Measurements from ENCODE around the gene NLGN2. TPM values are rescaled to one million over a fixed set of nuclear protein-coding genes. Genes with fewer than 3 reads are reported as not detected.

The NLGN2 gene
- total and polyA plus RNA-seq, 7 donors: 2.8 to 11.5 (median 6.5) TPM

- H3K9me3 ChIP-seq: no peaks in the 10 kb centered on the region
- no peak for DNase-seq
Measured at GRCh38 chr17:7403727-7403976, 4.0 kb upstream of the NLGN2 start.

GRCh38 chr17:7403977-7404736 lies 3.5 kb upstream of the NLGN2 start, which contains the start of gene TMEM256:
TSS of gene TMEM256 (minus strand) at chr17:7404097. CDS start at chr17:7404084, 13 bp downstream.
- ATAC-seq: peak; percentile 91 to 93 (median 92)
- H3K4me1 ChIP-seq: peaks cover 9% of the 10 kb centered on the region
- H3K36me3 ChIP-seq (ENCODE audit: insufficient read depth in 1 of 2, low read depth in 1 of 2): peaks cover 0 to 7% of the 10 kb centered on the region in 2 donors
- 0% methylated on average over 38 to 49 of the region's 49 CpGs for WGBS, 3 donors
- no peaks in the 10 kb centered on the region for H3K9me3 ChIP-seq
- H3K27ac ChIP-seq: peak within 1 kb of the TSS; percentile 75
- H3K4me3 ChIP-seq: peak within 1 kb of the TSS; percentile 73
- TF ChIP-seq, protein P1, sequence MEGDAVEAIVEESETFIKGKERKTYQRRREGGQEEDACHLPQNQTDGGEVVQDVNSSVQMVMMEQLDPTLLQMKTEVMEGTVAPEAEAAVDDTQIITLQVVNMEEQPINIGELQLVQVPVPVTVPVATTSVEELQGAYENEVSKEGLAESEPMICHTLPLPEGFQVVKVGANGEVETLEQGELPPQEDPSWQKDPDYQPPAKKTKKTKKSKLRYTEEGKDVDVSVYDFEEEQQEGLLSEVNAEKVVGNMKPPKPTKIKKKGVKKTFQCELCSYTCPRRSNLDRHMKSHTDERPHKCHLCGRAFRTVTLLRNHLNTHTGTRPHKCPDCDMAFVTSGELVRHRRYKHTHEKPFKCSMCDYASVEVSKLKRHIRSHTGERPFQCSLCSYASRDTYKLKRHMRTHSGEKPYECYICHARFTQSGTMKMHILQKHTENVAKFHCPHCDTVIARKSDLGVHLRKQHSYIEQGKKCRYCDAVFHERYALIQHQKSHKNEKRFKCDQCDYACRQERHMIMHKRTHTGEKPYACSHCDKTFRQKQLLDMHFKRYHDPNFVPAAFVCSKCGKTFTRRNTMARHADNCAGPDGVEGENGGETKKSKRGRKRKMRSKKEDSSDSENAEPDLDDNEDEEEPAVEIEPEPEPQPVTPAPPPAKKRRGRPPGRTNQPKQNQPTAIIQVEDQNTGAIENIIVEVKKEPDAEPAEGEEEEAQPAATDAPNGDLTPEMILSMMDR (IDR thresholded peaks at IDR 0.05): no peak
- intact Hi-C loops (cut with DNase I): loop anchor here (1.0 to 2.0 kb wide), 2 partner anchors 31 to 80 kb away; partner anchors contain the start of genes POLR2A (in 1 of the 2) and TMEM102 (in 1 of the 2)
- H3K27me3 ChIP-seq (ENCODE audit: insufficient read depth in 3 of 3, low read length in 2 of 3): no peaks in the 10 kb centered on the region
- DNase-seq: peak; percentile 98 to 99

More at GRCh38 chr17:7403727-7403976, 4.0 kb upstream of the NLGN2 start:
- Histone ChIP-seq H3K36me3 (ENCODE audit: insufficient read depth in 1 of 2, low read depth in 1 of 2) (peaks cover 0 to 7% of the 10 kb centered on the region in 2 donors), H3K27ac (peak overlapping the region; percentile 75), H3K4me1 (peaks cover 9% of the 10 kb centered on the region), H3K4me3 (peak overlapping the region; percentile 73), H3K27me3 (ENCODE audit: insufficient read depth in 3 of 3, low read length in 2 of 3) (no peaks in the 10 kb centered on the region)
- 0% methylated on average over 13 of the region's 13 CpGs for WGBS, 3 donors
- intact Hi-C loops (cut with DNase I): no loop called here
- peak; percentile 61 to 72 (median 62) for ATAC-seq
- TF ChIP-seq, protein P1 (IDR thresholded peaks at IDR 0.05): no peak

DNA sequence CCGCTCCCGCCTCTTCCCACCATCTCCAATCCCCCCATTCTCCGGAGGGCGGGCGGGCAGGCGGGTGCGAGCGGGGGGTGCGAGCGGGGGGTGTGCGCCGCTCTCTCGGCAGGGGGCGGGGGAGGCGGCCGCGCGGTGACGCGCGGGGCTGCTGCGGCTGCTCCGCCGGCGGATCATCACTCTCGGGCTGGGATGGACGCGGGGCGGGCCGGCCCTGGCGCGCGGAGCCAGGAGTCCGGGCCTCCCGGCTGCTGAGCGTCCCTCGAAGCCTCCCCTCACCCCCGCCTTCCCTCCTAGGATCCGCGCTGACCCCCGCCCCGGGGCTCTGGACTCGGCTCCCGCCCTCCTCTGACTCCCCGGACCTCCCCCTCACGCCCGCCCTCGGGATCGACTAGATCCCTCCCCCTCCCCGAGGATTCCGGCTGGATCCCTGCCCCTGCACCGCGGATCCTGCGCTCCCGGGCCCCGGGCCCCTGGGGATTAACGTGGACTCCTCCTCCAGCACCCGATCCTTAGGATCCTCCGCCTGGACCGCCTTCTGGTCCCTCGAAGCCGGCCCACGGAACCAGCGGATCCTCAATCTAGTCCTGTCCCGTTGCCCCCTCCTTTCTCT lies 2.8 kb upstream of the NLGN2 start:
- Histone ChIP-seq H3K27me3 (ENCODE audit: insufficient read depth in 3 of 3, low read length in 2 of 3) (no peaks in the 10 kb centered on the region), H3K36me3 (ENCODE audit: insufficient read depth in 1 of 2, low read depth in 1 of 2) (peaks cover 0 to 4% of the 10 kb centered on the region in 2 donors), H3K9me3 (no peaks in the 10 kb centered on the region), H3K4me1 (peaks cover 9% of the 10 kb centered on the region), H3K27ac (peak overlapping the region; percentile 75), H3K4me3 (peak overlapping the region; percentile 73)
- TF ChIP-seq, protein P1 (IDR thresholded peaks at IDR 0.05): no peak
- DNase-seq: peak; percentile 70 to 84
- 0 to 1% (median 0%) methylated on average over 40 to 63 of the region's 65 CpGs for WGBS, 3 donors
- intact Hi-C loops (cut with DNase I): loop anchor here (1.0 to 2.0 kb wide), 2 partner anchors 30 to 79 kb away; partner anchors contain the start of genes POLR2A (in 1 of the 2) and TMEM102 (in 1 of the 2)
- peak; percentile 49 to 72 (median 55) for ATAC-seq

DNA sequence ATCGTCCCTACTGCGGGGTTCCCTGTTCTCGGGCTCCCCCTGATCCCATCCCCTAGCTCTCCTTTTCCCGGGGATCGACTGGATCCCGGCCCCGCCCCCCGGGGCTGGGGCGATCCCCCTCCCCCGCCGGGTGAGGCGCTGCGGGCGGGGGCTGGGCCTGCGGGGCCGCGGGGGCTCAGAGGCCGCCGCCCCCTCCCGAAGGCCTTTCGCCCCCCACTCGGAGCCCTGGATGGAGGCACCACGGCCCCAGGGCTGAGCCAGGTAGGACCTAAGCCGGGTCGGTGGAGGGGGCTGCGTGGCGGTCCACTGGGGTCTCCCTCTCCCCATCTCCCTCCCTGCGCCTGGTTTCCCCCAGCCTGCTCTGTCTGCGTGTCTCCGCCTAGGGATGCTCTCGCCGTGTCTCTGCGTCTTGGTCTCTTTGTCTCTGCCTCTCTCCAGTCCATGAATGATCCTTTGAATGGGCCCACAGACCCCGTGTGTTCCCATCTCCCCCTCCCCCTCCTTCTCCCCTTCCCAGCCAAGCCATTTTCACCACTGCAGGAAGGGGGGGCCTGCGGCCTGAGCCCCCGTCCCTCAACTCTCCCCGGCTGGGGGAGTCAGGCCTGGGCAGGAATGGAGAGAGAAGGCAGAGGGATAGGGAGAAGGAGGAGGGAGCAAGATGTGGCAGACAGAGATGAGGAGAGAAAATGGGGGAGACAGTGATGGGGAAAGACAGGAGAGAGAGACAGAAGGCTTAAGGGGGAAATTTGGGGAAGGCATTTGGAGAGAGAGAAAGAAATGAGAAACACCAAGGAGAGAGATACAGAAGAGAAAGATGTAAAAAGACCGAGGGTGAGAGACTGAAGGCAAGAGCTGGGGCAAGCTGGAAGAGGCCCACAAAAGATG lies 2.1 kb upstream of the NLGN2 start:
- peak overlapping the region; percentile 73 for H3K4me3 ChIP-seq
- WGBS, 3 donors: 12 to 17% (median 16%) methylated on average over 32 to 38 of the region's 38 CpGs
- H3K9me3 ChIP-seq: no peaks in the 10 kb centered on the region
- ATAC-seq (no peak), DNase-seq (no peak)
- no peaks in the 10 kb centered on the region for H3K27me3 ChIP-seq (ENCODE audit: insufficient read depth in 3 of 3, low read length in 2 of 3)
- H3K27ac ChIP-seq: peak overlapping the region; percentile 75
- TF ChIP-seq, protein P1 (IDR thresholded peaks at IDR 0.05): no peak
- H3K36me3 ChIP-seq (ENCODE audit: insufficient read depth in 1 of 2, low read depth in 1 of 2): peaks cover 0 to 4% of the 10 kb centered on the region in 2 donors
- peaks cover 9% of the 10 kb centered on the region for H3K4me1 ChIP-seq
- intact Hi-C loops (cut with DNase I): loop anchor here in 1 of 2 donors (2.0 kb wide), 1 partner anchor 29 kb away; the partner anchor contains the start of gene TMEM102
